Common myeloid progenitor, CD34-positive (primary cell): ENCODE data around the gene LRRC32.
"Not testable (repeated sequence)": the region's sequence is repeated elsewhere in the genome, so short reads cannot be mapped to it uniquely, and the experiment has no call there.

ENCODE experiments used
- CTCF ChIA-PET: fragments of 350-600 bp; sonication (Branson Sonifier 250); formaldehyde crosslinking; loops from one replicate; lab custom pipeline; 2021; ENCODE audit warnings: antibody characterized with exemption; lab: Charles Lee
- POLR2A ChIA-PET: fragments of 350-600 bp; sonication (Branson Sonifier 250); formaldehyde crosslinking; loops from one replicate; lab custom pipeline; 2021; ENCODE audit warnings: antibody characterized with exemption; lab: Charles Lee
- DNase-seq, 3 donors: peaks; one replicate each; pipeline versions ENCODE4 v3.0.0 to v3.0.0-alpha.2; 2013
- H3K27ac ChIP-seq, 2 experiments: 1 replicate in 1 of 2; 2 replicates in 1 of 2; pipeline ENCODE4 v1.7.0; 2013; ENCODE audit warnings: inconsistent platforms in 2 of 2, low read length in 2 of 2, mild to moderate bottlenecking in 2 of 2, low read depth in 1 of 2, moderate library complexity in 1 of 2; ENCODE audit not compliant: severe bottlenecking in 2 of 2, insufficient read depth in 1 of 2, poor library complexity in 1 of 2
- H3K27me3 ChIP-seq, 5 experiments: replicated peaks in 2 of 5; 1 replicate in 3 of 5; 2 replicates in 2 of 5; pipeline versions ENCODE4 v1.6.1 to v1.7.0; 2013; ENCODE audit warnings: low read length in 4 of 5, mild to moderate bottlenecking in 2 of 5, moderate library complexity in 2 of 5, inconsistent platforms in 1 of 5; ENCODE audit not compliant: insufficient read depth in 5 of 5, control insufficient read depth in 4 of 5
- H3K36me3 ChIP-seq, 4 experiments: 1 replicate in 2 of 4; 2 replicates in 2 of 4; pipeline versions ENCODE4 v1.6.1 to v1.7.0; 2013; ENCODE audit warnings: low read length in 3 of 4, control low read depth in 1 of 4, mild to moderate bottlenecking in 1 of 4; ENCODE audit not compliant: control insufficient read depth in 4 of 4, insufficient read depth in 4 of 4
- H3K4me1 ChIP-seq, 4 experiments: 1 replicate in 3 of 4; 2 replicates in 1 of 4; pipeline versions ENCODE4 v1.6.1 to v1.7.1; 2013; ENCODE audit warnings: low read length in 3 of 4, mild to moderate bottlenecking in 3 of 4, control low read depth in 1 of 4, inconsistent platforms in 1 of 4, moderate library complexity in 1 of 4; ENCODE audit not compliant: control insufficient read depth in 4 of 4, insufficient read depth in 4 of 4; ENCODE audit errors: control extremely low read depth in 1 of 4
- H3K4me3 ChIP-seq, 7 experiments: 1 replicate in 4 of 7; 2 replicates in 3 of 7; pipeline versions ENCODE4 v1.5.1 to v1.7.0; 2013; ENCODE audit warnings: mild to moderate bottlenecking in 7 of 7, low read length in 6 of 7, moderate library complexity in 6 of 7, inconsistent platforms in 2 of 7, low read depth in 2 of 7, control low read depth in 1 of 7; ENCODE audit not compliant: insufficient read depth in 4 of 7, control insufficient read depth in 1 of 7; ENCODE audit errors: extremely low read depth in 1 of 7
- H3K9me3 ChIP-seq, 5 experiments: 1 replicate in 4 of 5; 2 replicates in 1 of 5; pipeline versions ENCODE4 v1.6.1 to v1.7.1; 2013; ENCODE audit warnings: low read length in 4 of 5, mild to moderate bottlenecking in 2 of 5, inconsistent platforms in 1 of 5, low read depth in 1 of 5, moderate library complexity in 1 of 5; ENCODE audit not compliant: control insufficient read depth in 4 of 5, insufficient read depth in 2 of 5; ENCODE audit errors: control extremely low read depth in 1 of 5
- WGBS: methylation state at CpG from one replicate; pipeline ENCODE4 v1.1.5; 2013; ENCODE audit not compliant: insufficient coverage; 5-methylcytosine and 5-hydroxymethylcytosine counted together

Gene LRRC32

DNA sequence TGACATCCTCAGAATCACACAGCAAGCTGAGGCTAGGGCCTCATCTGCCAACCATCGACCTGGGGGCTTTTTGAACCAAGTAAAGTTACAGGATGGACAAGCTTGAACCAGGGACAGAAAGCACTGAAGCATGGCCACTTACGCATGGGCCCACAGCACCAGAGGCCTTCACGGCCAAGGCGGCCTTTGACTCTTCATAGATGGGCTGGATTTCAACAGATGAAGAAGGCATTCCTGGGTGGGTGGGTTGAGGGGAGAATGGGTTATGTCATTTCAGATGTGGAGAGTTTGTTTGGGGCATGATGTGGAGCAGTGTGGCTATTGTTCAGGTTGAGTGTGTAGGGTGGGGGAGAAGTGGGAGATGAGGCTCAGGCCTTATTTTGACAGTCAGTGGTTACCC is 60.2 kb downstream of the LRRC32 start:
- no peak overlapping the region for H3K27ac ChIP-seq
- no peaks in the 10 kb centered on the region for H3K36me3 ChIP-seq
- H3K9me3 ChIP-seq: peaks cover 0 to 3% (median 0%) of the 10 kb centered on the region in 5 experiments
- H3K4me1 ChIP-seq: peaks cover 0 to 10% (median 5%) of the 10 kb centered on the region in 4 experiments
- H3K27me3 ChIP-seq: peaks cover 0 to 2% (median 0%) of the 10 kb centered on the region in 5 experiments
- DNase-seq: no peak
- POLR2A ChIA-PET: no interaction called here
- H3K4me3 ChIP-seq: no peak overlapping the region
- CTCF ChIA-PET: interaction anchor here (0.9 to 12.5 kb wide), 11 partner anchors 11 to 106 kb away, joined by 3 to 192 read pairs (median 4); partner anchors contain the start of gene LRRC32
- 100% methylated on average over 4 of the region's 4 CpGs for WGBS

GRCh38 chr11:76609736-76610370 is 60.7 kb downstream of the LRRC32 start:
- no peak overlapping the region for H3K4me3 ChIP-seq
- peaks cover 0 to 10% (median 5%) of the 10 kb centered on the region in 4 experiments for H3K4me1 ChIP-seq
- H3K36me3 ChIP-seq: no peaks in the 10 kb centered on the region
- peak in 2 of 3 donors; percentile 40 to 43 for DNase-seq
- no peak overlapping the region for H3K27ac ChIP-seq
- ChIA-PET CTCF (interaction anchor here (0.9 to 12.5 kb wide), 8 partner anchors 10 to 106 kb away, joined by 3 to 192 read pairs (median 4); partner anchors contain the start of gene LRRC32), POLR2A (no interaction called here)
- WGBS: 43% methylated on average over 5 of the region's 8 CpGs
- peaks cover 0 to 2% (median 0%) of the 10 kb centered on the region in 5 experiments for H3K27me3 ChIP-seq
- peaks cover 0 to 3% (median 0%) of the 10 kb centered on the region in 5 experiments for H3K9me3 ChIP-seq

DNA sequence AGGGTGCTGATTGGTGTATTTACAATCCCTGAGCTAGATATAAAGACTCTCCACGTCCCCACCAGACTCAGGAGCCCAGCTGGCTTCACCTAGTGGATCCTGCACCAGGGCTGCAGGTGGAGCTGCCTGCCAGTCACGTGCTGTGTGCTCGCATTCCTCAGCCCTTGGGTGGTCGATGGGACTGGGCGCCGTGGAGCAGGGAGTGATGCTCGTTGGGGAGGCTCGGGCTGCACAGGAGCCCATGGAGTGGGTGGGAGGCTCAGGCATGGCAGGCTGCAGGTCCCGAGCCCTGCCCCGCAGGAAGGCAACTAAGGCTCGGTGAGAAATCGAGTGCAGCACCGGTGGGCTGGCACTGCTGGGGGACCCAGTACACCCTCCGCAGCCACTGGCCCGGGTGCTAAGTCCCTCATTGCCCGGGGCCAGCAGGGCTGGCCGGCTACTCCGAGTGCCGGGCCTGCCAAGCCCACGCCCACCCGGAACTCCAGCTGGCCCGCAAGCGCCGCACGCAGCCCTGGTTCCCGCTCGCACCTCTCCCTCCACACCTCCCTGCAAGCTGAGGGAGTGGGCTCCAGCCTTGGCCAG is 61.6 kb downstream of the LRRC32 start:
- CTCF ChIA-PET: interaction anchor here (1.0 to 12.5 kb wide), 7 partner anchors 9 to 68 kb away, joined by 3 to 192 read pairs (median 3); partner anchors contain the start of gene LRRC32
- WGBS: 92% methylated on average over 13 of the region's 27 CpGs
- H3K4me1 ChIP-seq, H3K9me3 ChIP-seq, H3K27ac ChIP-seq, H3K4me3 ChIP-seq, H3K36me3 ChIP-seq, POLR2A ChIA-PET, DNase-seq, H3K27me3 ChIP-seq: not testable (repeated sequence)

GRCh38 chr11:76608228-76608627 is 62.3 kb downstream of the LRRC32 start:
- 98% methylated on average over 6 of the region's 11 CpGs for WGBS
- H3K4me3 ChIP-seq, H3K9me3 ChIP-seq, H3K36me3 ChIP-seq, POLR2A ChIA-PET, H3K27me3 ChIP-seq, DNase-seq, H3K27ac ChIP-seq: not testable (repeated sequence)
- H3K4me1 ChIP-seq: peaks cover 0 to 10% (median 4%) of the 10 kb centered on the region in 4 experiments
- CTCF ChIA-PET: interaction anchor here (0.8 to 12.5 kb wide), 5 partner anchors 9 to 69 kb away, joined by 3 to 192 read pairs (median 3); partner anchors contain the start of gene LRRC32
